ENCODE measurements around the gene ING4. TPM values are rescaled to one million over a fixed set of nuclear protein-coding genes. Genes with fewer than 3 reads are reported as not detected.

Gene ING4
- total and polyA plus RNA-seq, 2 of the 4 experiments (the other 2 are of a cell fraction): 22.0 to 47.5 TPM

- no peak overlapping the region for H3K9ac ChIP-seq (ENCODE audit: low read depth, low read length)
- 70% methylated on average over 3 of the region's 5 CpGs; no CpG with 5 or more reads in 1 of the 2 experiments for WGBS, 2 experiments (ENCODE audit: extremely low coverage in 2 of 2, insufficient read length in 1 of 2)
- no peak overlapping the region for H4K91ac ChIP-seq (ENCODE audit: insufficient read depth, low read depth, low read length)
- POLR2A ChIA-PET (ENCODE audit: unreplicated experiment): no interaction called here
- no peak for TF ChIP-seq CTCF (conservative IDR thresholded peaks at IDR 0.05; ENCODE audit: low read depth, low read length)
- no peak for TF ChIP-seq BHLHE40 (IDR thresholded peaks at IDR 0.05; ENCODE audit: low read depth, low read length)
- TF ChIP-seq FOS (IDR thresholded peaks at IDR 0.05; ENCODE audit: low read depth, low read length): no peak
- TF ChIP-seq MAZ (IDR thresholded peaks at IDR 0.05; ENCODE audit: borderline replicate concordance, low read depth, low read length): no peak
- no peak for TF ChIP-seq SMC3 (IDR thresholded peaks at IDR 0.05; ENCODE audit: low read depth, low read length)
- TF ChIP-seq ELK1 (IDR thresholded peaks at IDR 0.05; ENCODE audit: borderline replicate concordance, low read depth, low read length): no peak
- no peak for TF ChIP-seq RCOR1 (IDR thresholded peaks at IDR 0.05; ENCODE audit: insufficient replicate concordance, low read length)
- H2BK120ac ChIP-seq (ENCODE audit: low read depth, low read length): no peak overlapping the region
- H3K4ac ChIP-seq (ENCODE audit: low read depth, low read length): no peak overlapping the region
- H2BK15ac ChIP-seq (ENCODE audit: low read depth, low read length): no peak overlapping the region
- no peak overlapping the region for H3K4me2 ChIP-seq (ENCODE audit: low read depth, low read length)
- no peak overlapping the region for H2AFZ ChIP-seq (replicated peaks; ENCODE audit: low read length, poor library complexity)
- H2BK20ac ChIP-seq (ENCODE audit: low read depth, low read length): no peak overlapping the region
- intact Hi-C loops (cut with micrococcal nuclease) (no loop called here), in situ Hi-C loops (cut with MboI; ENCODE audit: low sequenced_read_pairs) (no loop called here), dilution Hi-C loops (cut with HindIII; ENCODE audit: low sequenced_read_pairs, unreplicated experiment) (no loop called here)
- no peak overlapping the region for H2AK9ac ChIP-seq (replicated peaks; ENCODE audit: low read depth, low read length, poor library complexity)
- CTCF ChIA-PET: interaction anchor here (0.7 kb wide), 1 partner anchor 173 kb away, joined by 4 read pairs; no protein-coding TSS in a partner anchor
- no peaks in the 10 kb centered on the region for H4K20me1 ChIP-seq (ENCODE audit: insufficient read depth, low read length)
- no peaks in the 10 kb centered on the region for H3K9me3 ChIP-seq (ENCODE audit: control insufficient read depth, insufficient read depth, low read length)
- peaks cover 16% of the 10 kb centered on the region for H3K27me3 ChIP-seq (ENCODE audit: control insufficient read depth, insufficient read depth, low read length)
- H3K23ac ChIP-seq (ENCODE audit: low read depth, low read length): no peak overlapping the region
- no peak overlapping the region for H4K5ac ChIP-seq (ENCODE audit: low read depth, low read length)
- BruUV-seq (replicated peaks): no TSS peak
- H2BK5ac ChIP-seq (ENCODE audit: low read depth, low read length, poor library complexity, severe bottlenecking): no peak overlapping the region
- H3K18ac ChIP-seq (ENCODE audit: low read depth, low read length): no peak overlapping the region
- no peak overlapping the region for H3K56ac ChIP-seq (ENCODE audit: extremely low read depth, insufficient read depth, low read length)
- H3K79me1 ChIP-seq (ENCODE audit: low read depth in 1 of 2, low read length in 2 of 2): no peaks in the 10 kb centered on the region
- DNase-seq: no peak
- no peak overlapping the region for H3K4me3 ChIP-seq (ENCODE audit: insufficient read depth, low read depth, low read length)
- H3K27ac ChIP-seq (ENCODE audit: insufficient read depth, low read length): no peak overlapping the region
- no peaks in the 10 kb centered on the region for H3K9me1 ChIP-seq (ENCODE audit: insufficient read depth, low read length)
- no peak overlapping the region for H2AK5ac ChIP-seq (ENCODE audit: low read depth, low read length)
- no peaks in the 10 kb centered on the region for H3K36me3 ChIP-seq (ENCODE audit: control insufficient read depth, insufficient read depth, low read length)
- no peak overlapping the region for H3K14ac ChIP-seq (replicated peaks; ENCODE audit: low read depth, low read length)
- H3K4me1 ChIP-seq (ENCODE audit: control insufficient read depth, insufficient read depth, low read length): peaks cover 6% of the 10 kb centered on the region; the same call in 1 of the 2 replicates
- no peak overlapping the region for H4K8ac ChIP-seq (ENCODE audit: low read depth in 2 of 2, low read length in 2 of 2)
- no peak for ATAC-seq (ENCODE audit: low read depth)
Measured at GRCh38 chr12:6635375-6635855, 27.5 kb downstream of the ING4 start.
